ENCODE measurements around the gene YY1. TPM values are rescaled to one million over a fixed set of nuclear protein-coding genes. Genes with fewer than 3 reads are reported as not detected.

Gene YY1
- total and polyA plus RNA-seq, 2 donors (not counting 1 experiment from before 2014, with no cell fraction given): 40.8 to 41.9 TPM

- Histone ChIP-seq H3K79me2 (ENCODE audit: control insufficient read depth, insufficient read depth, low read length) (no peaks in the 10 kb centered on the region), H3K36me3 (ENCODE audit: control insufficient read depth, insufficient read depth, low read length) (peaks cover 3% of the 10 kb centered on the region), H2AFZ (ENCODE audit: low read length) (no peak overlapping the region), H3K4me1 (ENCODE audit: control insufficient read depth, extremely low read depth, insufficient read depth, low read length) (no peaks in the 10 kb centered on the region), H3K27ac (ENCODE audit: insufficient read depth, low read length) (no peak overlapping the region), H3K9ac (ENCODE audit: insufficient read depth, low read length) (no peak overlapping the region), H3K4me2 (ENCODE audit: extremely low read depth, insufficient read depth, low read length) (no peak overlapping the region), H3K27me3 (ENCODE audit: control insufficient read depth, insufficient read depth, low read length) (no peaks in the 10 kb centered on the region), H3K4me3 (replicated peaks in 1 of 4; ENCODE audit: control extremely low read depth in 1 of 4, insufficient read depth in 1 of 4, low read depth in 3 of 4, low read length in 4 of 4) (no peak overlapping the region), H3K9me3 (ENCODE audit: control insufficient read depth, insufficient read depth, low read depth, low read length) (no peaks in the 10 kb centered on the region), H4K20me1 (ENCODE audit: control insufficient read depth, extremely low read depth, insufficient read depth, low read length) (no peaks in the 10 kb centered on the region)
- TF ChIP-seq CTCF (conservative IDR thresholded peaks at IDR 0.05 in 1 of 2, IDR thresholded peaks at IDR 0.05 in 1 of 2; ENCODE audit: low read depth in 1 of 2, low read length in 2 of 2): no peak
- no peak for TF ChIP-seq EZH2 (IDR thresholded peaks at IDR 0.05; ENCODE audit: low read length, missing control alignments)
- DNase-seq (ENCODE audit: low read depth in 2 of 2): no peak
These were observed 89.7 kb downstream of the YY1 start for GRCh38 chr14:100328495-100329163.

- no peak for DNase-seq (ENCODE audit: low read depth in 2 of 2)
- TF ChIP-seq CTCF (conservative IDR thresholded peaks at IDR 0.05 in 1 of 2, IDR thresholded peaks at IDR 0.05 in 1 of 2; ENCODE audit: low read depth in 1 of 2, low read length in 2 of 2) (no peak), EZH2 (IDR thresholded peaks at IDR 0.05; ENCODE audit: low read length, missing control alignments) (no peak)
- H4K20me1 ChIP-seq (ENCODE audit: control insufficient read depth, extremely low read depth, insufficient read depth, low read length): no peaks in the 10 kb centered on the region
- H3K4me1 ChIP-seq (ENCODE audit: control insufficient read depth, extremely low read depth, insufficient read depth, low read length): no peaks in the 10 kb centered on the region
- no peak overlapping the region for H2AFZ ChIP-seq (ENCODE audit: low read length)
- no peaks in the 10 kb centered on the region for H3K79me2 ChIP-seq (ENCODE audit: control insufficient read depth, insufficient read depth, low read length)
- H3K36me3 ChIP-seq (ENCODE audit: control insufficient read depth, insufficient read depth, low read length): peaks cover 3% of the 10 kb centered on the region
- H3K9me3 ChIP-seq (ENCODE audit: control insufficient read depth, insufficient read depth, low read depth, low read length): no peaks in the 10 kb centered on the region
- no peak overlapping the region for H3K4me2 ChIP-seq (ENCODE audit: extremely low read depth, insufficient read depth, low read length)
- no peak overlapping the region for H3K4me3 ChIP-seq (replicated peaks in 1 of 4; ENCODE audit: control extremely low read depth in 1 of 4, insufficient read depth in 1 of 4, low read depth in 3 of 4, low read length in 4 of 4)
- no peak overlapping the region for H3K9ac ChIP-seq (ENCODE audit: insufficient read depth, low read length)
- H3K27me3 ChIP-seq (ENCODE audit: control insufficient read depth, insufficient read depth, low read length): no peaks in the 10 kb centered on the region
- H3K27ac ChIP-seq (ENCODE audit: insufficient read depth, low read length): no peak overlapping the region
These were observed 90.5 kb downstream of the YY1 start for GRCh38 chr14:100329233-100330006.

- Histone ChIP-seq H3K9me3 (ENCODE audit: control insufficient read depth, insufficient read depth, low read depth, low read length) (no peaks in the 10 kb centered on the region), H3K9ac (ENCODE audit: insufficient read depth, low read length) (no peak overlapping the region), H3K27me3 (ENCODE audit: control insufficient read depth, insufficient read depth, low read length) (no peaks in the 10 kb centered on the region), H3K4me3 (replicated peaks in 1 of 4; ENCODE audit: control extremely low read depth in 1 of 4, insufficient read depth in 1 of 4, low read depth in 3 of 4, low read length in 4 of 4) (no peak overlapping the region), H3K27ac (ENCODE audit: insufficient read depth, low read length) (no peak overlapping the region), H3K79me2 (ENCODE audit: control insufficient read depth, insufficient read depth, low read length) (no peaks in the 10 kb centered on the region), H2AFZ (ENCODE audit: low read length) (no peak overlapping the region), H4K20me1 (ENCODE audit: control insufficient read depth, extremely low read depth, insufficient read depth, low read length) (no peaks in the 10 kb centered on the region), H3K36me3 (ENCODE audit: control insufficient read depth, insufficient read depth, low read length) (peaks cover 8% of the 10 kb centered on the region), H3K4me2 (ENCODE audit: extremely low read depth, insufficient read depth, low read length) (no peak overlapping the region), H3K4me1 (ENCODE audit: control insufficient read depth, extremely low read depth, insufficient read depth, low read length) (no peaks in the 10 kb centered on the region)
- no peak for TF ChIP-seq CTCF (conservative IDR thresholded peaks at IDR 0.05 in 1 of 2, IDR thresholded peaks at IDR 0.05 in 1 of 2; ENCODE audit: low read depth in 1 of 2, low read length in 2 of 2)
- TF ChIP-seq EZH2 (IDR thresholded peaks at IDR 0.05; ENCODE audit: low read length, missing control alignments): no peak
- DNase-seq (ENCODE audit: low read depth in 2 of 2): no peak
These were observed 91.0 kb downstream of the YY1 start for GRCh38 chr14:100330007-100330344.
